Cardiac muscle cell (in vitro differentiated cells and primary cell): ENCODE data around the gene TMEM40. TPM values are rescaled to one million over a fixed set of nuclear protein-coding genes. Genes with fewer than 3 reads are reported as not detected.

ENCODE experiments used
- DNase-seq, 2 donors: peaks; one replicate each; pipeline versions ENCODE4 v3.0.0 to v3.0.0-alpha.2; 2010 to 2017; ENCODE audit warnings: low read depth in 1 of 2, low spot score in 1 of 2
- H3K27ac ChIP-seq: fragments of 200-600 bp; sonication (generic); 2 replicates; pipeline ENCODE4 v1.5.1; 2016
- H3K27me3 ChIP-seq: fragments of 200-600 bp; sonication (generic); 2 replicates; pipeline ENCODE4 v1.6.0; 2016; ENCODE audit warnings: control low read depth
- H3K36me3 ChIP-seq: fragments of 200-600 bp; sonication (generic); 2 replicates; pipeline ENCODE4 v1.5.1; 2016; ENCODE audit warnings: control low read depth
- H3K4me1 ChIP-seq: fragments of 200-600 bp; sonication (generic); 2 replicates; pipeline ENCODE4 v1.8.1; 2017; ENCODE audit warnings: low read depth, mild to moderate bottlenecking, mixed run types
- H3K4me3 ChIP-seq: fragments of 200-600 bp; sonication (generic); 2 replicates; pipeline ENCODE4 v1.5.1; 2016; ENCODE audit warnings: mild to moderate bottlenecking
- H3K9me3 ChIP-seq: fragments of 200-600 bp; sonication (generic); 2 replicates; pipeline ENCODE4 v1.5.1; 2017; ENCODE audit warnings: low read depth, mild to moderate bottlenecking, control low read depth
- polyA plus RNA-seq: library from polyadenylated mRNA; unstranded; fragments of >200 nt; fragmentation: Nextera tagmentation; extraction: Ambion mirVana; gene quantifications from 2 replicates; pipeline ENCODE4 v1.2.1, GENCODE V29; 2016
- total RNA-seq: library from RNA; depleted of rRNA; stranded (reverse); fragments of >200 nt; gene quantifications from 2 replicates; pipeline ENCODE4 v1.2.3, GENCODE V29; 2016
- TF ChIP-seq, protein P1 (sequence below): IDR thresholded peaks from 2 replicates; pipeline ENCODE4 v1.5.1; 2012; ENCODE audit warnings: low read depth, mild to moderate bottlenecking, low read length

TMEM40 gene
- total and polyA plus RNA-seq, 2 experiments from 2014 or later = 4.0 to 5.2 TPM

DNA sequence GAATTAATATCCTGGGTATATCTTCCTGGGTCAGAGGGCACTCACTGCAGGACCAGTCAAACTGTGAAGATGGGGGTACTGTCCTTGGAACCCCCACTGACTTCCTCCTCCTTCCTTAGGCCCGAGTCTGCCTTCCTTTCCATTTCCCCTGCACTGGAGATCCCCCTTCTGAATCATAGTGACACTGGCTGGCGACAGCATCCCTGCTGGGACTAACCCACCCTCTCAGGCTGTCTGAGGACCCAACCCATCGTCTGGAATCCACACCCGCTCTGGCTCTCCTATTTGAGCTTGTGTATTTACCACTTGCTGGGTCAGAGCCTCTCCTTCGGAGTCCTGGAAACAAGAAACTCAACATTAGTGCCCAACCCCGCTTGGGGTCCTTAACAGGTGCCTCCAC, 21.2 kb downstream of the TMEM40 start:
- H3K27ac ChIP-seq = no peak overlapping the region
- H3K9me3 ChIP-seq = no peaks in the 10 kb centered on the region
- no peaks in the 10 kb centered on the region for H3K36me3 ChIP-seq
- no peak for DNase-seq
- H3K27me3 ChIP-seq = no peaks in the 10 kb centered on the region
- H3K4me3 ChIP-seq = no peak overlapping the region
- peaks cover 14% of the 10 kb centered on the region for H3K4me1 ChIP-seq
- TF ChIP-seq, protein P1, sequence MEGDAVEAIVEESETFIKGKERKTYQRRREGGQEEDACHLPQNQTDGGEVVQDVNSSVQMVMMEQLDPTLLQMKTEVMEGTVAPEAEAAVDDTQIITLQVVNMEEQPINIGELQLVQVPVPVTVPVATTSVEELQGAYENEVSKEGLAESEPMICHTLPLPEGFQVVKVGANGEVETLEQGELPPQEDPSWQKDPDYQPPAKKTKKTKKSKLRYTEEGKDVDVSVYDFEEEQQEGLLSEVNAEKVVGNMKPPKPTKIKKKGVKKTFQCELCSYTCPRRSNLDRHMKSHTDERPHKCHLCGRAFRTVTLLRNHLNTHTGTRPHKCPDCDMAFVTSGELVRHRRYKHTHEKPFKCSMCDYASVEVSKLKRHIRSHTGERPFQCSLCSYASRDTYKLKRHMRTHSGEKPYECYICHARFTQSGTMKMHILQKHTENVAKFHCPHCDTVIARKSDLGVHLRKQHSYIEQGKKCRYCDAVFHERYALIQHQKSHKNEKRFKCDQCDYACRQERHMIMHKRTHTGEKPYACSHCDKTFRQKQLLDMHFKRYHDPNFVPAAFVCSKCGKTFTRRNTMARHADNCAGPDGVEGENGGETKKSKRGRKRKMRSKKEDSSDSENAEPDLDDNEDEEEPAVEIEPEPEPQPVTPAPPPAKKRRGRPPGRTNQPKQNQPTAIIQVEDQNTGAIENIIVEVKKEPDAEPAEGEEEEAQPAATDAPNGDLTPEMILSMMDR = no peak

DNA sequence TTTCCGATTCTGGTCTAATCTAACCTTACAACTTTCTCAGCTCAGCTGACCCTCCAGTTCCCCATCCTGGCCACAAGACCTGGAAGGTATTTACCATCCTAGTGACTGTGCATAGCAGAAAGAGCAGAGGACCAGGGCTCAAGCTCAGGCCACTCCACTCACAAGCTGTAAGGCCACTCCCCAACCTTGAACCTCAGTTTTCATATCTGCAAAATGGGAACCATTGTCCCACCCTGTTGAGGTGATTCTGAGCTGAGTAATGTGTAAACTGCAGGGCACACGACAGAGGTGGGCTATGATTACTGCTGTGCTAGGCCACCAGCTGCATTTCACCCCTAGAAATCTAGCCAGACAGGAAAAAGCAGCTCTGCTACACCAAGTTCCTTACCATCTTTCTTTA, 21.7 kb downstream of the TMEM40 start:
- Histone ChIP-seq H3K27me3 (no peaks in the 10 kb centered on the region), H3K9me3 (no peaks in the 10 kb centered on the region), H3K4me3 (no peak overlapping the region), H3K27ac (no peak overlapping the region), H3K4me1 (peaks cover 12% of the 10 kb centered on the region), H3K36me3 (no peaks in the 10 kb centered on the region)
- TF ChIP-seq, protein P1 = no peak
- no peak for DNase-seq

DNA sequence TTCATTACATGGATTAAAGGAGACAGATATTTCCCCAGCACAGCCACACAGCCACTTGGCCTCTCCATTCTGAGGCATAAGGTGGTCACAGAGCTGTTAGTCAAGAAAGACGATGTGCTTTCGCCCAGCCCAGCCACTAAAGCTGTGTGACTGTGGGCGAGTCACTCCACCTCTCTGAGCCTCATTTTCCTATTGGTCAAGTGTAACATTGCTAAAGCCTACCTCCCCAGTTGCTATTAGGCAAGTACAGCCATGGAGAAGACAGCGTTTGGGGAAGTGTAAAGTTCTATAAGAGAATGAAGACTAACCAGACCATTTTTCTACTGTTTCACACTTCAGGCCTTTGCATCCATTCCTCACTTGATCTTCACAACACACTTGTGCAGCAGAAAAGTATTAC, 24.1 kb downstream of the TMEM40 start:
- Histone ChIP-seq H3K9me3 (no peaks in the 10 kb centered on the region), H3K27me3 (no peaks in the 10 kb centered on the region), H3K27ac (no peak overlapping the region), H3K4me1 (peaks cover 13% of the 10 kb centered on the region), H3K4me3 (no peak overlapping the region), H3K36me3 (no peaks in the 10 kb centered on the region)
- TF ChIP-seq, protein P1 = no peak
- DNase-seq = no peak

DNA sequence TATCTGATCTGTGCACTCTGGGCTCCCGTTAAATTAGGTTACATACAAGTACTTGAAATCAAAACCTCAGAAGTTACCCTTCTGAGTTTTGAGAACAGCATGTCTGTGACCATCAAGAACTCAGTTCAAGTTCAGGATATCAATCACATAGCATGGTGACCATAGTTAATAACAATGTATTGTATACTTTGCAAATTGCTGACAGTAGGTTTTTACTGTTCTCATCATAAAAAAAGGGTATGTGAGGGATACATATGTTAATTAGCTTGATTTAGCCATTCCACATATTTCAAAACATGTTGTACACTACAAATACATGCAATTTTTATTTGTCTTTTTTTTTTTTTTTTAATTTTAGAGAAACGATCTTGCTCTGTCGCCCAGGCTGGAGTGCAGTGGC, 25.5 kb downstream of the TMEM40 start:
- no peaks in the 10 kb centered on the region for H3K9me3 ChIP-seq
- H3K4me1 ChIP-seq = peaks cover 24% of the 10 kb centered on the region
- DNase-seq = no peak
- no peaks in the 10 kb centered on the region for H3K27me3 ChIP-seq
- no peak overlapping the region for H3K4me3 ChIP-seq
- H3K27ac ChIP-seq = no peak overlapping the region
- no peaks in the 10 kb centered on the region for H3K36me3 ChIP-seq
- TF ChIP-seq, protein P1 = no peak

DNA sequence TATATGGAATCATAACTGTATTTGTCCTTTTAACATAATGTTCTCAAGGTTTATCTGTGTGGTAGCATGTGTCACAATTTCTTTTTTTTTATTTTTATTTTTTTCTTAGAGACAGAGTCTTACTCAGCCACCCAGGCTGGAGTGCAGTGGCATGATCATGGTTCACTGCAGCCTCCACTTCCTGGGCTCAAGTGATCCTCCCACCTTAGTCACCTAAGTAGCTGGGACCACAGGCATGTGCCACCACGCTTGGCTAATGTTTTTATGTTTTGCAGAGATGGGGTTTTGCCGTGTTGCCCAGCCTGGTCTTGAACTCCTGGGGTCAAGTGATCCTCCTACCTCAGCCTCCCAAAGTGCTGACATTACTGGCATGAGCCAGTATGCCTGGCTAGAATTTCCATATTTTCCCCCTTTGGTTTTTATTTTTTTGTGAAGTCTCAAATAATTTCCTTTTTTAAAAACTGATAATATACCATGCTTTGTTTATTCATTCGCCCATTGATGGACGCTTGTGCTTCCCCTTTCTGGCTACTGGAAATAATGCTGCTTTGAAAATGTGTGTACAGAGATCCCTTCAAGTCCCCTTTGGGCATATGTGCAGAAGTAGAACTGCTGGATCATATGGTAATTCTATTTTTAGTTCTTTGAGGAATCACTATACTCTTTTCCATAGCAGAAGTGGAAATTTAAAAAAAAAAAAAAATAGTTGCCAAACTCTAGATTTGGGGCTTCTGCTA, 28.4 kb downstream of the TMEM40 start:
- DNase-seq = no peak
- Histone ChIP-seq H3K36me3 (no peaks in the 10 kb centered on the region), H3K4me1 (peaks cover 38% of the 10 kb centered on the region), H3K27me3 (no peaks in the 10 kb centered on the region), H3K4me3 (no peak overlapping the region), H3K9me3 (no peaks in the 10 kb centered on the region), H3K27ac (peak overlapping the region; percentile 96)
- TF ChIP-seq, protein P1 = no peak
